ENCODE measurements around the gene HLA-DQB1. TPM values are rescaled to one million over a fixed set of nuclear protein-coding genes. Genes with fewer than 3 reads are reported as not detected.
"Not testable (repeated sequence)": the region's sequence is repeated elsewhere in the genome, so short reads cannot be mapped to it uniquely, and the experiment has no call there.

HLA-DQB1 gene
- total and polyA plus RNA-seq, 2 donors (not counting 3 experiments of a cell fraction or from before 2014, with no cell fraction given) = not detected

DNA sequence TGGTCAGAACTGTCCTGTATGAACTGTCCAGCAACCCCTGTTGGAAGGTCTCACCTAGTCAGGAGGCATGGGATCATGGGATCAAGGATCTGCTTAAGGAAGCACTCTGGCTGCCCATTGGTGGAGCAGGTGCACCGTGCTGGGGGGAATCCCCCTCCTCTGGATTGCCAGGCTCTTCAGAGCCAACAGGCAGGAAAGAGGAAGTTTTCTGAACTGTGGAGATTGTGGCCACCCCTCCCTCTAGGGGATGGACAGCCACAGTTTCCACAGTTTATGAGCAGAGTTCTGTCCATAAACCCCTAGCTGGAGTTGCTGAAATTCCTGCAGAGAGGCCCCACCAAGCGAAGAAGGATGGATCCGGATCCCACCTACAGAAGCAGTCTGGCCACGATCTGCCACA lies 13.0 kb upstream of the HLA-DQB1 start:
- peaks cover 0 to 4% of the 10 kb centered on the region in 2 experiments for H3K27me3 ChIP-seq (ENCODE audit: control insufficient read depth in 2 of 2, insufficient read depth in 2 of 2, low read length in 2 of 2)
- BruUV-seq (replicated peaks) = no TSS peak
- intact Hi-C loops (cut with micrococcal nuclease) (no loop called here), dilution Hi-C loops (cut with MboI; ENCODE audit: extremely low pct_ligation_motif_present, low sequenced_read_pairs) (no loop called here)
- H4K20me1 ChIP-seq (replicated peaks; ENCODE audit: control insufficient read depth, extremely low read depth, insufficient read depth, low read length) = no peaks in the 10 kb centered on the region
- no peaks in the 10 kb centered on the region for H3K9me3 ChIP-seq (replicated peaks; ENCODE audit: control insufficient read depth, insufficient read depth, low read length)
- no peaks in the 10 kb centered on the region for H3K4me1 ChIP-seq (ENCODE audit: control insufficient read depth, extremely low read depth, insufficient read depth, low read length)
- H3K4me3 ChIP-seq (replicated peaks in 1 of 3; ENCODE audit: insufficient read depth in 1 of 3, low read depth in 1 of 3, low read length in 3 of 3) = no peak overlapping the region
- no peaks in the 10 kb centered on the region for H3K36me3 ChIP-seq (ENCODE audit: control insufficient read depth in 2 of 2, extremely low read depth in 1 of 2, insufficient read depth in 2 of 2, low read length in 2 of 2)
- POLR2A ChIA-PET = no interaction called here
- no peak overlapping the region for H3K4me2 ChIP-seq (ENCODE audit: insufficient read depth, low read length)
- no peak overlapping the region for H3K27ac ChIP-seq (ENCODE audit: insufficient read depth, low read depth, low read length)
- TF ChIP-seq GATA2 (IDR thresholded peaks at IDR 0.05; ENCODE audit: insufficient read depth, insufficient read length, low read depth, low read length) (no peak), POLR2AphosphoS5 (IDR thresholded peaks at IDR 0.05; ENCODE audit: insufficient read depth, low read depth, low read length) (no peak), POLR2A (IDR thresholded peaks at IDR 0.05; ENCODE audit: low read depth, low read length) (no peak), MYC (IDR thresholded peaks at IDR 0.05; ENCODE audit: low read depth, low read length) (no peak), JUN (IDR thresholded peaks at IDR 0.05; ENCODE audit: borderline replicate concordance, insufficient read depth, insufficient read length, low read depth) (no peak), FOS (IDR thresholded peaks at IDR 0.05; ENCODE audit: borderline replicate concordance, insufficient read depth, low read length) (no peak), EZH2 (IDR thresholded peaks at IDR 0.05; ENCODE audit: borderline replicate concordance, low read depth, low read length, severe bottlenecking) (no peak)
- TF ChIP-seq, protein P1, sequence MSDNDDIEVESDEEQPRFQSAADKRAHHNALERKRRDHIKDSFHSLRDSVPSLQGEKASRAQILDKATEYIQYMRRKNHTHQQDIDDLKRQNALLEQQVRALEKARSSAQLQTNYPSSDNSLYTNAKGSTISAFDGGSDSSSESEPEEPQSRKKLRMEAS (IDR thresholded peaks at IDR 0.05; ENCODE audit: insufficient read depth, insufficient read length) = no peak
- TF ChIP-seq, protein P2, sequence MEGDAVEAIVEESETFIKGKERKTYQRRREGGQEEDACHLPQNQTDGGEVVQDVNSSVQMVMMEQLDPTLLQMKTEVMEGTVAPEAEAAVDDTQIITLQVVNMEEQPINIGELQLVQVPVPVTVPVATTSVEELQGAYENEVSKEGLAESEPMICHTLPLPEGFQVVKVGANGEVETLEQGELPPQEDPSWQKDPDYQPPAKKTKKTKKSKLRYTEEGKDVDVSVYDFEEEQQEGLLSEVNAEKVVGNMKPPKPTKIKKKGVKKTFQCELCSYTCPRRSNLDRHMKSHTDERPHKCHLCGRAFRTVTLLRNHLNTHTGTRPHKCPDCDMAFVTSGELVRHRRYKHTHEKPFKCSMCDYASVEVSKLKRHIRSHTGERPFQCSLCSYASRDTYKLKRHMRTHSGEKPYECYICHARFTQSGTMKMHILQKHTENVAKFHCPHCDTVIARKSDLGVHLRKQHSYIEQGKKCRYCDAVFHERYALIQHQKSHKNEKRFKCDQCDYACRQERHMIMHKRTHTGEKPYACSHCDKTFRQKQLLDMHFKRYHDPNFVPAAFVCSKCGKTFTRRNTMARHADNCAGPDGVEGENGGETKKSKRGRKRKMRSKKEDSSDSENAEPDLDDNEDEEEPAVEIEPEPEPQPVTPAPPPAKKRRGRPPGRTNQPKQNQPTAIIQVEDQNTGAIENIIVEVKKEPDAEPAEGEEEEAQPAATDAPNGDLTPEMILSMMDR (IDR thresholded peaks at IDR 0.05; ENCODE audit: extremely low read depth in 1 of 2, insufficient read depth in 1 of 2, low read depth in 1 of 2, low read length in 2 of 2) = no peak
- DNase-seq (ENCODE audit: low read depth, low spot score) (no peak), FAIRE-seq (no peak)
- no peak overlapping the region for H2AFZ ChIP-seq (ENCODE audit: low read depth, low read length)
- no peak overlapping the region for H3K9ac ChIP-seq (replicated peaks; ENCODE audit: extremely low read depth, insufficient read depth, low read length)
- no peaks in the 10 kb centered on the region for H3K79me2 ChIP-seq (ENCODE audit: control insufficient read depth, insufficient read depth, low read length)
- CTCF ChIA-PET = no interaction called here
- no peaks in the 10 kb centered on the region for H3K9me1 ChIP-seq (replicated peaks; ENCODE audit: control insufficient read depth, extremely low read depth, insufficient read depth, low read length)

DNA sequence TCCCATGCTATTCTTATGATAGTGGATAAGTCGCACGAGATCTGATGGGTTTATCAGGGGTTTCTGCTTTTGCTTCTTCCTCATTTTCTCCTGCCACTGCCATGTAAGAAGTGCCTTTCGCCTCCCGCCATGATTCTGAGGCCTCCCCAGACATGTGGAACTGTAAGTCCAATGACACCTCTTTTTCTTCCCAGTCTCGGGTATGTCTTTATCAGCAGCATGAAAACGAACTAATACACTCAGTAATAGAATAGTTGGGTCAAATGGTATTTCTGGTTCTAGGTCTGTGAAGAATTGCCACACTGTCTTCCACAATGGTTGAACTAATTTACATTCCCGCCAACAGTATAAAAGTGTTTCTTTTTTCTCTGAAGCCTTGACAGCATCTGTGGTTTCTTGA lies 7.7 kb upstream of the HLA-DQB1 start:
- H3K79me2 ChIP-seq (ENCODE audit: control insufficient read depth, insufficient read depth, low read length); H3K27ac ChIP-seq (ENCODE audit: insufficient read depth, low read depth, low read length); H4K20me1 ChIP-seq (replicated peaks; ENCODE audit: control insufficient read depth, extremely low read depth, insufficient read depth, low read length); dilution Hi-C loops (cut with MboI; ENCODE audit: extremely low pct_ligation_motif_present, low sequenced_read_pairs); POLR2A ChIA-PET; H3K9me1 ChIP-seq (replicated peaks; ENCODE audit: control insufficient read depth, extremely low read depth, insufficient read depth, low read length); H3K9me3 ChIP-seq (replicated peaks; ENCODE audit: control insufficient read depth, insufficient read depth, low read length); DNase-seq (ENCODE audit: low read depth, low spot score); H3K36me3 ChIP-seq (ENCODE audit: control insufficient read depth in 2 of 2, extremely low read depth in 1 of 2, insufficient read depth in 2 of 2, low read length in 2 of 2); H3K4me1 ChIP-seq (ENCODE audit: control insufficient read depth, extremely low read depth, insufficient read depth, low read length); CTCF ChIA-PET; H3K27me3 ChIP-seq (ENCODE audit: control insufficient read depth in 2 of 2, insufficient read depth in 2 of 2, low read length in 2 of 2); FAIRE-seq; H3K4me2 ChIP-seq (ENCODE audit: insufficient read depth, low read length); BruUV-seq (replicated peaks); H3K9ac ChIP-seq (replicated peaks; ENCODE audit: extremely low read depth, insufficient read depth, low read length); intact Hi-C loops (cut with micrococcal nuclease); H2AFZ ChIP-seq (ENCODE audit: low read depth, low read length); H3K4me3 ChIP-seq (replicated peaks in 1 of 3; ENCODE audit: insufficient read depth in 1 of 3, low read depth in 1 of 3, low read length in 3 of 3): not testable (repeated sequence)

DNA sequence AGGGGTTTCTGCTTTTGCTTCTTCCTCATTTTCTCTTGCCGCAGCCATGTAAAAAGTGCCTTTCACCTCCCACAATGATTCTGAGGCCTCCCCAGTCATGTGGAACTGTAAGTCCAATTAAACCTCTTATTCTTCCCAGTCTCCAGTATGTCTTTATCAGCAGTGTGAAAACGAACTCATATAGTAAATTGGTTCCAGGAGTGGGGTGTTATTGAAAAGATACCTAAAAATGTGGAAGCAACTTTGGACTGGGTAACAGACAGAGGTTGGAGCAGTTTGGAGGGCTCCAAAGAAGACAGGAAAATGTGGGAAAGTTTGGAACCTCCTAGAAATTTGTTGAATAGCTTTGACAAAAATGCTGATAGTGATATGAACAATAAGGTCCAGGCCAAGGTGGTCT lies 5.5 kb upstream of the HLA-DQB1 start:
- CTCF ChIA-PET; H3K9me1 ChIP-seq (replicated peaks; ENCODE audit: control insufficient read depth, extremely low read depth, insufficient read depth, low read length); DNase-seq (ENCODE audit: low read depth, low spot score); dilution Hi-C loops (cut with MboI; ENCODE audit: extremely low pct_ligation_motif_present, low sequenced_read_pairs); H3K4me1 ChIP-seq (ENCODE audit: control insufficient read depth, extremely low read depth, insufficient read depth, low read length); H3K4me2 ChIP-seq (ENCODE audit: insufficient read depth, low read length); H3K36me3 ChIP-seq (ENCODE audit: control insufficient read depth in 2 of 2, extremely low read depth in 1 of 2, insufficient read depth in 2 of 2, low read length in 2 of 2); H3K27ac ChIP-seq (ENCODE audit: insufficient read depth, low read depth, low read length); H3K27me3 ChIP-seq (ENCODE audit: control insufficient read depth in 2 of 2, insufficient read depth in 2 of 2, low read length in 2 of 2); BruUV-seq (replicated peaks); H3K4me3 ChIP-seq (replicated peaks in 1 of 3; ENCODE audit: insufficient read depth in 1 of 3, low read depth in 1 of 3, low read length in 3 of 3); FAIRE-seq; H2AFZ ChIP-seq (ENCODE audit: low read depth, low read length); H4K20me1 ChIP-seq (replicated peaks; ENCODE audit: control insufficient read depth, extremely low read depth, insufficient read depth, low read length); H3K9ac ChIP-seq (replicated peaks; ENCODE audit: extremely low read depth, insufficient read depth, low read length); H3K9me3 ChIP-seq (replicated peaks; ENCODE audit: control insufficient read depth, insufficient read depth, low read length); POLR2A ChIA-PET; H3K79me2 ChIP-seq (ENCODE audit: control insufficient read depth, insufficient read depth, low read length); intact Hi-C loops (cut with micrococcal nuclease): not testable (repeated sequence)
